Fibroblast of lung (primary cell): ENCODE results near the gene KIF26B. TPM values are rescaled to one million over a fixed set of nuclear protein-coding genes. Genes with fewer than 3 reads are reported as not detected.

Source experiments
- DNase-seq, 2 donors: peaks; one replicate each; pipeline versions ENCODE4 v3.0.0 to v3.0.0-alpha.2; 2010; ENCODE audit warnings: low read depth in 2 of 2
- H2AFZ ChIP-seq: 2 replicates; pipeline ENCODE4 v1.5.1; 2012; ENCODE audit warnings: low read length, control low read depth, inconsistent platforms
- H3K27ac ChIP-seq: 2 replicates; pipeline ENCODE4 v1.5.1; 2011; ENCODE audit warnings: low read length, control low read depth; ENCODE audit not compliant: insufficient read depth
- H3K27me3 ChIP-seq: 2 replicates; pipeline ENCODE4 v1.5.1; 2011; ENCODE audit warnings: mild to moderate bottlenecking, low read length; ENCODE audit not compliant: control insufficient read depth, insufficient read depth
- H3K36me3 ChIP-seq: 2 replicates; pipeline ENCODE4 v1.5.1; 2011; ENCODE audit warnings: low read length; ENCODE audit not compliant: control insufficient read depth, insufficient read depth
- H3K4me1 ChIP-seq: 2 replicates; pipeline ENCODE4 v1.5.1; 2011; ENCODE audit warnings: low read length; ENCODE audit not compliant: control insufficient read depth, insufficient read depth; ENCODE audit errors: extremely low read depth
- H3K4me2 ChIP-seq: 2 replicates; pipeline ENCODE4 v1.5.1; 2011; ENCODE audit warnings: low read length, control low read depth; ENCODE audit not compliant: insufficient read depth; ENCODE audit errors: extremely low read depth
- H3K4me3 ChIP-seq, 4 experiments: fragments of 200-600 bp in 1 of 4; sonication (generic) in 1 of 4; replicated peaks in 1 of 4; 2 replicates each; pipeline ENCODE4 v1.5.1; 2011 to 2016; ENCODE audit warnings: low read length in 4 of 4, low read depth in 3 of 4, mild to moderate bottlenecking in 3 of 4, control low read depth in 2 of 4, inconsistent platforms in 1 of 4, mixed read lengths in 1 of 4; ENCODE audit not compliant: insufficient read depth in 1 of 4; ENCODE audit errors: control extremely low read depth in 1 of 4
- H3K79me2 ChIP-seq: 2 replicates; pipeline ENCODE4 v1.5.1; 2012; ENCODE audit warnings: mild to moderate bottlenecking, low read length, inconsistent platforms; ENCODE audit not compliant: control insufficient read depth, insufficient read depth
- H3K9ac ChIP-seq: 2 replicates; pipeline ENCODE4 v1.5.1; 2011; ENCODE audit warnings: mild to moderate bottlenecking, low read length, control low read depth; ENCODE audit not compliant: insufficient read depth
- H3K9me3 ChIP-seq: 2 replicates; pipeline ENCODE4 v1.5.1; 2012; ENCODE audit warnings: low read depth, low read length; ENCODE audit not compliant: control insufficient read depth, insufficient read depth
- H4K20me1 ChIP-seq: 2 replicates; pipeline ENCODE4 v1.5.1; 2011; ENCODE audit warnings: low read length; ENCODE audit not compliant: control insufficient read depth, insufficient read depth; ENCODE audit errors: extremely low read depth
- EZH2 ChIP-seq: IDR thresholded peaks from 2 replicates; pipeline ENCODE4 v1.5.1; 2012; ENCODE audit warnings: low read length, control low read depth, mild to moderate bottlenecking; ENCODE audit errors: missing control alignments
- polyA plus RNA-seq, 2 donors: library from polyadenylated mRNA; depleted of rRNA in 1 of 2; stranded (reverse) in 1 of 2; unstranded in 1 of 2; fragments of >200 nt; gene quantifications; 2 replicates each; pipeline ENCODE4 v1.2.1, GENCODE V29; 2011 to 2012; ENCODE audit warnings: missing spikeins in 1 of 2
- total RNA-seq: library from RNA; depleted of rRNA; stranded (reverse); fragments of >200 nt; gene quantifications from 2 replicates; pipeline ENCODE4 v1.2.1, GENCODE V29; 2014
- TF ChIP-seq, protein P1 (sequence below), 2 donors: IDR thresholded peaks in 1 of 2; conservative IDR thresholded peaks in 1 of 2; 1 replicate in 1 of 2; 2 replicates in 1 of 2; pipeline ENCODE4 v1.5.1; 2011 to 2012; ENCODE audit warnings: low read length in 2 of 2, control low read depth in 1 of 2, inconsistent platforms in 1 of 2, low read depth in 1 of 2, mild to moderate bottlenecking in 1 of 2

Gene KIF26B
- total and polyA plus RNA-seq, 2 donors (not counting 1 experiment from before 2014, with no cell fraction given), result 5.3 to 6.1 TPM

DNA sequence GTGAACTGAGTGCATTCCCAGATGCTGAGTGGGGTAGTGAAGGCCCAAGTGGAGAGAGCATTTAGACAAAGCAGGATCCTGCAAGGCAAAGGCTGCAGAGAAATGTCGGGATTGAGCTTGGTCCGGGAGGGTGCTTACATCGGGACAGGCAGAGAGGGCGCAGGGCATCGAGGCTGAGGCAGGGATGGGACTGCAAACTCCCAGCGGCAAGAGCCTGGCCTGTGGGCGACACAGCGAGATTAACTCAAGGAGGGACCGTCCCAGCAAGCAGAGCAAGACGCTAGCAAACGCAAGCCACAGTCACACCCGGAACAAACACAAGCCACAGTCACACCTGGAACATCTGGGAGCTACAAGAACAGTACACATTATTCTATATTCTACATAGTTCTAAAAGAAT lies 537.5 kb downstream of the KIF26B start:
- H3K4me1 ChIP-seq, result no peaks in the 10 kb centered on the region
- TF ChIP-seq, protein P1, sequence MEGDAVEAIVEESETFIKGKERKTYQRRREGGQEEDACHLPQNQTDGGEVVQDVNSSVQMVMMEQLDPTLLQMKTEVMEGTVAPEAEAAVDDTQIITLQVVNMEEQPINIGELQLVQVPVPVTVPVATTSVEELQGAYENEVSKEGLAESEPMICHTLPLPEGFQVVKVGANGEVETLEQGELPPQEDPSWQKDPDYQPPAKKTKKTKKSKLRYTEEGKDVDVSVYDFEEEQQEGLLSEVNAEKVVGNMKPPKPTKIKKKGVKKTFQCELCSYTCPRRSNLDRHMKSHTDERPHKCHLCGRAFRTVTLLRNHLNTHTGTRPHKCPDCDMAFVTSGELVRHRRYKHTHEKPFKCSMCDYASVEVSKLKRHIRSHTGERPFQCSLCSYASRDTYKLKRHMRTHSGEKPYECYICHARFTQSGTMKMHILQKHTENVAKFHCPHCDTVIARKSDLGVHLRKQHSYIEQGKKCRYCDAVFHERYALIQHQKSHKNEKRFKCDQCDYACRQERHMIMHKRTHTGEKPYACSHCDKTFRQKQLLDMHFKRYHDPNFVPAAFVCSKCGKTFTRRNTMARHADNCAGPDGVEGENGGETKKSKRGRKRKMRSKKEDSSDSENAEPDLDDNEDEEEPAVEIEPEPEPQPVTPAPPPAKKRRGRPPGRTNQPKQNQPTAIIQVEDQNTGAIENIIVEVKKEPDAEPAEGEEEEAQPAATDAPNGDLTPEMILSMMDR (conservative IDR thresholded peaks at IDR 0.05 in 1 of 2, IDR thresholded peaks at IDR 0.05 in 1 of 2; ENCODE audit: low read depth in 1 of 2, low read length in 2 of 2), result no peak
- no peak for TF ChIP-seq EZH2
- H3K4me2 ChIP-seq, result no peak overlapping the region
- H3K27ac ChIP-seq, result no peak overlapping the region
- H3K4me3 ChIP-seq, result no peak overlapping the region
- H2AFZ ChIP-seq, result no peak overlapping the region
- no peaks in the 10 kb centered on the region for H4K20me1 ChIP-seq
- H3K27me3 ChIP-seq, result no peaks in the 10 kb centered on the region
- DNase-seq, result no peak
- H3K9me3 ChIP-seq, result no peaks in the 10 kb centered on the region
- H3K79me2 ChIP-seq, result no peaks in the 10 kb centered on the region
- H3K9ac ChIP-seq, result no peak overlapping the region
- no peaks in the 10 kb centered on the region for H3K36me3 ChIP-seq

- no peak overlapping the region for H3K9ac ChIP-seq
- H4K20me1 ChIP-seq, result no peaks in the 10 kb centered on the region
- no peak overlapping the region for H2AFZ ChIP-seq
- no peak overlapping the region for H3K4me3 ChIP-seq
- no peaks in the 10 kb centered on the region for H3K9me3 ChIP-seq
- no peaks in the 10 kb centered on the region for H3K36me3 ChIP-seq
- H3K27ac ChIP-seq, result no peak overlapping the region
- peak in 1 of 2 donors; percentile 10 for DNase-seq
- TF ChIP-seq EZH2, result no peak
- TF ChIP-seq, protein P1 (conservative IDR thresholded peaks at IDR 0.05 in 1 of 2, IDR thresholded peaks at IDR 0.05 in 1 of 2; ENCODE audit: low read depth in 1 of 2, low read length in 2 of 2), result no peak
- H3K4me1 ChIP-seq, result no peaks in the 10 kb centered on the region
- H3K27me3 ChIP-seq, result no peaks in the 10 kb centered on the region
- no peak overlapping the region for H3K4me2 ChIP-seq
- H3K79me2 ChIP-seq, result no peaks in the 10 kb centered on the region
These were observed 538.5 kb downstream of the KIF26B start for GRCh38 chr1:245693116-245693793.

DNA sequence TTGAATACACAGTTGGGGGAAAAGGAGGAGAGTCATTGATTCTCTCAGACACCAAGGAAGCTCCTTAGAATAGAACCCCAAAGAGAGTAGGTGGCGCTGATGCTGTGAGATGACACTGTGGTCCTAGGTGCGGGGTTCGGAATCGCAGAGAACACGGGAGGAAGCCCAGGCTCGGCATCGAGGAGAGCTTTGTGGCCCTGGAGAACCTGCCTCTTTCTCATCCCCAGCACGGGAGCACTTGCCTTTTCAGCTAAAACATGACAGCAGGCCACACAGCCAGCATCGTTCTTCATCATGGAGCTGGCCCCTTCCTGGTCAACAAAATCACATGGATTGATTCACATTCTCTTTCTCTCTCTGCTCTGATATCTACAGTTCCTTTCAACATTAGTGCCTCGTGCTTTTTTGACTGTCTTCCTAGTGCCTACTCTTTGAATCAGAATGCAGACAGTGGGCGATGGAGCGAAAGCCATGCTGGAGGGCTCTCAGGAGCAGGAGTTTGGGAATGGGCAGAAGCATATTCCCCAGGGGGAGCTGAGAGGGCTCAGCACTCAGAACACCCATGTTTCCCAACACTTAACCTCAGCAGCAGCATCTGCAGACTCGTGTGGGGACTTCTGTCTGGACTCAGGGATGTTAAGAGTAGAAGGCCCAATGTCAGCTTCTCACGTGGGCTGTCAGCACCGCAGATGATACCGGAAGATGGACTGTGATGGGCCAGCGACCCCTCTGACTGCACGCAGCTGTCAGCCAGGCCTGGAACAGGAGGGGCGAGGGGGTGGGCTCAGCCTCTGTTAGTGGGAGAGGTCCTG lies 539.4 kb downstream of the KIF26B start:
- no peak overlapping the region for H2AFZ ChIP-seq
- no peak overlapping the region for H3K4me2 ChIP-seq
- H4K20me1 ChIP-seq, result no peaks in the 10 kb centered on the region
- no peaks in the 10 kb centered on the region for H3K4me1 ChIP-seq
- H3K27me3 ChIP-seq, result no peaks in the 10 kb centered on the region
- no peaks in the 10 kb centered on the region for H3K36me3 ChIP-seq
- no peak overlapping the region for H3K4me3 ChIP-seq
- no peak overlapping the region for H3K9ac ChIP-seq
- TF ChIP-seq, protein P1 (conservative IDR thresholded peaks at IDR 0.05 in 1 of 2, IDR thresholded peaks at IDR 0.05 in 1 of 2; ENCODE audit: low read depth in 1 of 2, low read length in 2 of 2), result no peak
- TF ChIP-seq EZH2, result no peak
- H3K9me3 ChIP-seq, result no peaks in the 10 kb centered on the region
- no peak overlapping the region for H3K27ac ChIP-seq
- no peaks in the 10 kb centered on the region for H3K79me2 ChIP-seq
- DNase-seq, result no peak
